Mucosa of descending colon (tissue), 3 donors: ENCODE data around the gene BMP2K. TPM values are rescaled to one million over a fixed set of nuclear protein-coding genes. Genes with fewer than 3 reads are reported as not detected.
A peak's percentile ranks its signal among the peaks of the same experiment; 100 is the strongest.

ENCODE experiments used
- ATAC-seq: fragments of 200-7000 bp; cut with Tn5 transposase; one replicate; pipeline ENCODE4 v1.9.1; 2020; ENCODE audit warnings: mild to moderate bottlenecking, moderate library complexity
- DNase-seq, 3 donors: peaks; one replicate each; pipeline ENCODE4 v3.0.0-alpha.2; 2020
- H3K36me3 ChIP-seq: fragments of 200-600 bp; one replicate; pipeline ENCODE4 v1.8.0; 2021; ENCODE audit warnings: low read depth, mild to moderate bottlenecking
- H3K4me1 ChIP-seq: fragments of 200-600 bp; one replicate; pipeline ENCODE4 v1.8.0; 2021; ENCODE audit warnings: low read depth, mild to moderate bottlenecking
- H3K4me3 ChIP-seq: fragments of 200-600 bp; one replicate; pipeline ENCODE4 v1.8.0; 2021; ENCODE audit warnings: mild to moderate bottlenecking
- H3K9me3 ChIP-seq: fragments of 200-600 bp; one replicate; pipeline ENCODE4 v1.8.0; 2021; ENCODE audit warnings: mild to moderate bottlenecking
- CTCF ChIP-seq: fragments of 200-600 bp; IDR thresholded peaks from one replicate; pipeline ENCODE4 v1.8.0; 2022; ENCODE audit warnings: antibody characterized with exemption, mild to moderate bottlenecking
- intact Hi-C, 2 donors: fragments of 100-400 bp; cut with DNase I in 1 of 2; cut with micrococcal nuclease in 1 of 2; formaldehyde crosslinking; loops; one replicate each; pipeline versions ENCODE4 v1.11.0 to v1.11.1; 2022; cut with DNase I, micrococcal nuclease
- total RNA-seq, 3 donors: library from RNA; stranded (reverse); fragmentation: NEBNext Ultra II Directional in 2 of 3; extraction: Animal tissue kit (Norgen Biotek cat#: 25700) in 2 of 3; gene quantifications; one replicate each; pipeline versions ENCODE4 v1.2.1 to v1.2.4, GENCODE V29; 2021 to 2023
- donor health status: DM: no; HTN: no; CAD: no; lungs with moderate emphysema.
- donor health status: DM: no; HTN: no; CAD: no.
- donor health status: DM: no; HTN: yes; CAD: no.

BMP2K gene
- total RNA-seq, 3 donors from 2014 or later, result 42.5 to 77.1 (median 67.5) TPM

DNA sequence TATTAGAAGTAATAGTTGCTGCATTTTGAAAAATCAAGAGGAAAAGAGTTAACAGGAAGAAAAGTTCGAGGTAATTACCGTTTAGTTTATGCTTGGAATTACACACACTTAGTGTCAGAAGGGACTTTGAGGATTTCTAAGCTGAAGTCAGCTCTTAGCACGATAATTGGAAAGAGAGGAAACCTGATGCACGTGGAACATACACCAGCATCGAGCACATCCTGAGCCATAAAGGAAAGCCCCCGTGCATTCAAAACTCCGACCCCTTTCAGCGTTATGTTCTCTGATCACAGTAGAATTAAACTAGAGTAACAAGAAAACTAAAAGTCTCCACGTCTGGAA is 163.5 kb downstream of the BMP2K start:
- intact Hi-C loops, result no loop called here
- H3K36me3 ChIP-seq, result no peaks in the 10 kb centered on the region
- H3K9me3 ChIP-seq, result no peaks in the 10 kb centered on the region
- no peaks in the 10 kb centered on the region for H3K4me1 ChIP-seq
- ATAC-seq, result peak; percentile 10
- no peak overlapping the region for H3K4me3 ChIP-seq
- no peak for TF ChIP-seq CTCF
- DNase-seq, result peak in 1 of 3 donors; percentile 23

DNA sequence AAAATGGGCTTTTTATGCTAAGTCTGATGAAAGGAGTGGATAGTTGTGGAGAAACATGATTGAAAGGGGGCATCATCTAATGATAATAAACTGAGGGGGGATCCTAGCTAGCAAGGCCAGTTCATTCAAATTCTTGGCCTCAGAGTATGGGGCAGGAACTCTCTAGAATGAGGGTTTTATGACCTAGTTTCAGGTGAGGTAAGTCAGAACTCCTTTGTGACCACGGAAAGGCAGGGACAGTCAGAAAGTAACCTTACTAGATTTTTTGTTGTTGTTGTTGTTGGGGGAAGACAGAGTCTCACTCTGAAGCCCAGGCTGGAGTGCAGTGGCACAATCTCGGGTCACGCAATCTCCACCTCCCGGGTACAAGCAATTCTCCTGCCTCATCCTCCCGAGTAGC is 164.6 kb downstream of the BMP2K start:
- intact Hi-C loops, result no loop called here
- H3K36me3 ChIP-seq, result no peaks in the 10 kb centered on the region
- H3K4me1 ChIP-seq, result no peaks in the 10 kb centered on the region
- DNase-seq (no peak), ATAC-seq (no peak)
- TF ChIP-seq CTCF, result no peak
- H3K9me3 ChIP-seq, result no peaks in the 10 kb centered on the region
- H3K4me3 ChIP-seq, result no peak overlapping the region

GRCh38 chr4:78944381-78944780 is 168.2 kb downstream of the BMP2K start:
- Histone ChIP-seq H3K36me3 (no peaks in the 10 kb centered on the region), H3K4me3 (no peak overlapping the region), H3K4me1 (no peaks in the 10 kb centered on the region), H3K9me3 (no peaks in the 10 kb centered on the region)
- intact Hi-C loops, result no loop called here
- ATAC-seq (no peak), DNase-seq (no peak)
- TF ChIP-seq CTCF, result no peak

GRCh38 chr4:78945651-78946179 is 169.6 kb downstream of the BMP2K start:
- Histone ChIP-seq H3K4me1 (no peaks in the 10 kb centered on the region), H3K4me3 (no peak overlapping the region), H3K36me3 (no peaks in the 10 kb centered on the region), H3K9me3 (no peaks in the 10 kb centered on the region)
- no peak for TF ChIP-seq CTCF
- intact Hi-C loops, result no loop called here
- ATAC-seq (no peak), DNase-seq (no peak)

GRCh38 chr4:78949735-78950134 is 173.6 kb downstream of the BMP2K start:
- DNase-seq (no peak), ATAC-seq (no peak)
- H3K9me3 ChIP-seq, result no peaks in the 10 kb centered on the region
- no peak overlapping the region for H3K4me3 ChIP-seq
- no peaks in the 10 kb centered on the region for H3K4me1 ChIP-seq
- intact Hi-C loops, result no loop called here
- no peaks in the 10 kb centered on the region for H3K36me3 ChIP-seq
- no peak for TF ChIP-seq CTCF

DNA sequence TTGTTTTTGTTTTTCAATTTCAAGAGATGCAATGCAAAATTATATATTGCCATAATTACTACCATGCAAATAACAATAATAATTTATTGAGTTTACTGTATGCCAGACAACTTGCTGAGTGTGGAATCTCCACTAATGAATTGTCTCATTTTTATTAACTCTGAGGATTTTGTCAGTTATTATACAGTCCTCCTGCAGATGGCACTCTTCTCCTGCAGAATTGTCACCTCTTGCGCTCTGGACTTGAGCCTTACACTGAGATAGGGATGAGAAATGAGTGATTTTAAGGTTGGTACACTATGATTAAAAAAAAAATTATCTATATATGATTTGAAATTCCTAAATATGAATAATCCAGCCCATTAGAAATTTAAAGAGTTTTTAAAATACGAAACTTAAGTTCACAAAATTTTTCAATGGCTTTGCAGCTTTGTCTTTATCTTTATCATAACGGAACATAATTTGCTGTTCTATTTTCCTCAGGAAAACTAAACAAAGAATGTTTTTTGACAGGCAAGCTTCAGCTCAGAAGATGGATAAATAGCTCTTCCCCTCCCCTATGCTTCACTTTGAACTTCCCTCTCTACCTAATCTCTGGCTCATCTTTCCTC is 175.8 kb downstream of the BMP2K start:
- DNase-seq (peak in 1 of 3 donors; percentile 35), ATAC-seq (peak; percentile 72)
- intact Hi-C loops, result no loop called here
- no peaks in the 10 kb centered on the region for H3K9me3 ChIP-seq
- H3K4me1 ChIP-seq, result no peaks in the 10 kb centered on the region
- TF ChIP-seq CTCF, result peak; percentile 47
- H3K36me3 ChIP-seq, result no peaks in the 10 kb centered on the region
- no peak overlapping the region for H3K4me3 ChIP-seq
